ENCODE measurements around the gene TOMM6. TPM values are rescaled to one million over a fixed set of nuclear protein-coding genes. Genes with fewer than 3 reads are reported as not detected.
A peak's percentile ranks its signal among the peaks of the same experiment; 100 is the strongest.

Gene TOMM6
- total RNA-seq, 1 experiment from 2014 or later: 228 TPM

DNA sequence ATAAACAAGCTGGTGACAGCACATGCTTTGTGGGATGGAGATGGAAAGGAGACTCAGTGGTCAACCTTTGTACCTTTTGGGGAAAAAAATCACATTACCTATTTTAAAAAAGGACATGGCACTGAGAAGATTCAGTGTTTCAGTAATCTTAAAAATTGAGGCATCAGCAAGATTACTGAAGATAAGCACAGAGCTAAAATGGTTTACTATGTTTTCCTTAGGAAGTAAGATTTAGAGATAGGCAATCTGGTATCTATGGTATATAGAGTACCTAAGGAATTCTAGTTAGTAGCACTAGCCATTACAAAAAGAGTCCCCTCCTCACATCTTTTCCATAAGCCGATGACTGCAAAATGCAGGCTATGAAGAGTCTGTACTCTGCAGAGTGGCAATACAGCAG lies 35.7 kb downstream of the TOMM6 start:
- DNase-seq (ENCODE audit: low read depth): no peak

DNA sequence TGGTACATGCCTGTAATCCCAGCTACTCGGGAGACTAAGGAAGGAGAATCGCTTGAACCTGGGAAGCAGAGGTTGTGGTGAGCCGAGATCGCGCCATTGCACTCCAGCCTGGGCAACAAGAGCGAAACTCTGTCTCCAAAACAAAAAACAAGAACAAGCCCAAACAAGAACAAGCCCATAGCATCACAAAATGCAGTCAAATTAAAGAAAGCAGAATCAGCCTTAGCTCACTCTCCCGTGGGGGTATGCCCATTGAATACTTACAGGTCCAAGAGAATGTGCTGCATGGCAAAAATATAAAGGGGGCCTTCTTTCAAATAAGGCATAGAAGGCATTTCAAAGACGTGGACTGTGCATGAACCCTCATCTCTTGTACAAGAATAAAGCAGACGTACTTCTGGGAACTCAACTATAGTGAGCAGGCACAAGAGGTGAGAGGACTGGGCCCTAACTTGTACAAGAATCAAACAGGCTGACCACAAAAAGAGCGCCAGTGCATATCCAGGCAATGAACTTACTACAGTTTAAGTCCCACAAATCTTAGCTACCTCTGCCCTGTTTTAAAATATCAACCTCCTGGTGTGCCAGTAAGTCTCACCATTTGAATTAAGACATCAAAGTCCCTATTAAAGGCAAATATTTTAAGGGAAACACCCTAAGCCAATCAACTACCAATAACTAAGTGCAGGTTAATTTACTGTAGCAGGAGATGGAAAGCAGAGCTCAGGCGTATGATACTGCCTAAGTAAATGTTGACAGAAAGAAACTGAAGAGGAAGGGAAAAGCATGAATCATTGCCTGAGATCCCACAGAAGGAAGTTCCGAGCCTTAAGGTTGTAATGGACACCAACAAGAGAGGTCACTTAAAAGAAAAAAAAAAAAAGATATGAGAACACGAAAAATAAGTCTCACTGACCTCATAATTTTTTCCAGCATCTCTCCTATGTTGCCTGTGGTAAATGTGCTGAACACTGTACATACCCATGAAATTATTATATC lies 37.4 kb downstream of the TOMM6 start:
- no peak for DNase-seq (ENCODE audit: low read depth)

DNA sequence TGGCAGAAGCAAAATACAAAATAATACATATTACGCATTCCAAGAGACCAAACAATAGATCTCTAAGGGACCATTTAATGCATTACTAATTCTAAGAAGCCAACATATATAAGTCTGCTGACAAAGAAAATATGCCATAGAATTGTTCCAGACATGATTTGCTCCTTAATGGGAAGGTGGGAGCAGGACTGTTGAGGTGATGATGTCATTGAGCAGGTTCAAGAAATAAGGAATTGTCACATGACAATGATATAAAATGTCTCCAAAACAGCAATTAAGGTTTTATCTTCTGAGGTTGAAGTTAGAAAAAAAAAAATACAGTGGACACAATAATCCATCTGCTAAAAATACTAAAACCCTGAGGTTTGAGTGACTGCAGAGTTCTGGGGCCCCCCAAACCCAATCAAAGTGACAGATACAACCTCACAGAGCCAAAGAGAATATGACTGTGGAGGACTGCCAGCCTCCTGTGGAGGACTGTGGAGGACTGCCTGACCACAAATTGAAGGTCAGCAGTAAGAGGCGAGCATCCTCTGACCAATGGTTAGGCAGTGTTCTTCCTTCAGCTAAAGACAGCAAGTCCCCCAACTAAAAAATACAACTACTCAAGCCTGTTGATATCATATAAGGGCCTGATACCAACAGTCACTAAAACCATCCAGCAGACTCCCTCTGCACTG lies 39.0 kb downstream of the TOMM6 start:
- DNase-seq (ENCODE audit: low read depth): no peak

DNA sequence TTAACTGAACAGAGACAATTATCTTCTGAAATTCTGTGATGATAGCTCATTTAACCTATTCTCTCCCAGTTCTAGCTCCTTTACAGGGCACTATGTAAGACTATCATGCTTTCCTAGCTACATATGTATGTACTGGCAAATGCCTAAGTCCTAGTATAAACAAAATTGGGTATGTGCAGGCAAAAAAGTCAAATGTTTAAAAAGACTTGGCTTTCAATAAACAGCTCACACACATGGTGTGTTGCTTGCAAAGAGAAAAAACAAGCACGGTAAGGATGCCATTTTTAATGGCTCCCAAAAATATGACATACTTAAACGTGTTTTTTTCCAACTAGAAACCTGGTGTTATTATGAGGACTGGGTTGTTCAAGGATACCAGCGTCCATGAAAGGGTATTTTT lies 44.8 kb downstream of the TOMM6 start:
- no peak for DNase-seq (ENCODE audit: low read depth)

DNA sequence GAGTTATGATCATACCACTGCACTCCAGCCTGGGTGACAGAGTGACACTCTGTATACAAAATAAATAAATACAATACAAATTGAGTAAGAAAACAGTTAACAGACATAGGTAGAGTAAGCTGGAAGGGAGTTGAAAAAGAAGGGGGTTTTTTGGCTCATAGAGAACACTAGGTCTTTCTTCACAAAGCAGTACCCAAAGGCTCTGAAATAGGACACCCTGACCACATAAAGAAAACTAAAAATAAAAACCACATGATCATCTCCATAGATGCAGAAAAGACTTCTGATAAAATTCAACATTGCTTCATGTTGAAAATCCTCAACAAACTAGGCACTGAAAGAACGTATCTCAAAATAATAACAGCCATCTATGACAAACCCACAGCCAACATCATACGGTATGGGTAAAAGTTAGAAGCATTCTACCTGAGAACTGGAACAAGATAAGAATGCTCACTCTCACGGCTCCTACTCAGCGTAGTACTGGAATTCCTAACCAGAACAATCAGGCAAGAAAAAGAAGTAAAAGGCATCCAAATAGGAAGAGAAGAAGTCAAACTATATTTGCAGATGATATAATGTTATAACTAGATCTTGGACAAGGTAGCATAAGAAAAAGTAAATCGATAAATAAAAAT lies 48.6 kb downstream of the TOMM6 start:
- peak; percentile 19 for DNase-seq (ENCODE audit: low read depth)

DNA sequence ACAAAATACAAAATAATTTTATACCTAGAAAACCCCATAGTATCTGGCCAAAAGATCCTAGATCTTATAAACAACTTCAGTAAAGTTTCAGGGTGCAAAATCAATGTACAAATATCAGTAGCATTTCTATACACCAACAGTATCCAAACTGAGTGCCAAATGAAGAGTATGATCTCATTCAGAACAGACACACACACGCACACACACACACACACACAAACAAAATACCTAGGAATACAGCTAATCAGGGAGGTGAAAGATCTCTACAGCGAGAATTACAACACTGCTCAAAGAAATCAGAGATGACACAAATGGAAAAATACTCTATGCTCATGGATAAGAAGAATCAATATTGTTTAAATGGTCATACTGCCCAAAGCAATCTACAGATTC lies 49.2 kb downstream of the TOMM6 start:
- DNase-seq (ENCODE audit: low read depth): peak; percentile 18

Other genes starting within 250 kb of the TOMM6 start
- gene FOXP4, start 241.3 kb upstream of the TOMM6 start, total RNA-seq (2014; rRNA removed; shearing (Covaris generic)): 3.1 and 4.7 TPM in 2 replicates
- gene MDFI, start 149.2 kb upstream of the TOMM6 start, total RNA-seq (2014; rRNA removed; shearing (Covaris generic)): 2.6 and 5.0 TPM in 2 replicates
- gene TFEB, start 52.1 kb upstream of the TOMM6 start, total RNA-seq (2014; rRNA removed; shearing (Covaris generic)): 11.7 and 11.8 TPM in 2 replicates
- gene PGC, start 40.3 kb upstream of the TOMM6 start, total RNA-seq (2014; rRNA removed; shearing (Covaris generic)): not detected in 2 replicates
- gene FRS3, start 7.8 kb upstream of the TOMM6 start, total RNA-seq (2014; rRNA removed; shearing (Covaris generic)): 1.2 and 2.3 TPM in 2 replicates
- 0.12 and 0.88 TPM in 2 replicates for gene PRICKLE4, start 6.9 kb upstream of the TOMM6 start, total RNA-seq (2014; rRNA removed; shearing (Covaris generic))
- 0.60 and 1.3 TPM in 2 replicates for gene USP49, start 107.7 kb downstream of the TOMM6 start, total RNA-seq (2014; rRNA removed; shearing (Covaris generic))
- 22.7 and 24.2 TPM in 2 replicates for gene MED20, start 133.4 kb downstream of the TOMM6 start, total RNA-seq (2014; rRNA removed; shearing (Covaris generic))
- 17.6 and 22.3 TPM in 2 replicates for gene BYSL, start 133.8 kb downstream of the TOMM6 start, total RNA-seq (2014; rRNA removed; shearing (Covaris generic))
- gene CCND3, start 154.1 kb downstream of the TOMM6 start, total RNA-seq (2014; rRNA removed; shearing (Covaris generic)): 36.5 and 47.7 TPM in 2 replicates

Measured in RPMI7951 (cell line).